Transverse colon (tissue), 4 donors: Measurements from ENCODE around the gene ISLR. TPM values are rescaled to one million over a fixed set of nuclear protein-coding genes. Genes with fewer than 3 reads are reported as not detected.
A peak's percentile ranks its signal among the peaks of the same experiment; 100 is the strongest.

Experiments
- DNase-seq: peaks from one replicate; pipeline ENCODE4 v3.0.0-alpha.2; 2019
- H3K27ac ChIP-seq, 4 donors: fragments of 200-600 bp; sonication (generic); 2 replicates each; pipeline ENCODE4 v1.5.1; 2016 to 2018; ENCODE audit warnings: inconsistent platforms in 4 of 4
- H3K27me3 ChIP-seq: fragments of 200-600 bp; sonication (generic); 2 replicates; pipeline ENCODE4 v1.5.1; 2017; ENCODE audit warnings: inconsistent platforms
- H3K36me3 ChIP-seq, 4 donors: fragments of 200-600 bp; sonication (generic); 2 replicates each; pipeline ENCODE4 v1.5.1; 2017 to 2019; ENCODE audit warnings: inconsistent platforms in 4 of 4
- H3K4me1 ChIP-seq, 4 donors: fragments of 200-600 bp; sonication (generic); 2 replicates each; pipeline ENCODE4 v1.5.1; 2017 to 2020; ENCODE audit warnings: inconsistent platforms in 4 of 4
- H3K4me3 ChIP-seq, 4 donors: fragments of 200-600 bp; sonication (generic); 1 replicate in 1 of 4; 2 replicates in 3 of 4; pipeline versions ENCODE4 v1.5.1 to v1.6.1; 2017 to 2019; ENCODE audit warnings: inconsistent platforms in 4 of 4
- H3K9me3 ChIP-seq, 2 donors: fragments of 200-600 bp; sonication (generic); 2 replicates each; pipeline ENCODE4 v1.5.1; 2017 to 2019; ENCODE audit warnings: inconsistent platforms in 2 of 2
- EP300 ChIP-seq: sonication (generic); formaldehyde crosslinking; IDR thresholded peaks from one replicate; pipeline ENCODE4 v1.6.1; 2017; ENCODE audit warnings: antibody characterized with exemption, low read depth
- POLR2A ChIP-seq: fragments of 450-650 bp; IDR thresholded peaks from one replicate; pipeline ENCODE4 v1.6.1; 2016; ENCODE audit warnings: antibody characterized with exemption, mild to moderate bottlenecking, moderate library complexity
- POLR2AphosphoS5 ChIP-seq, 3 donors: sonication (generic); formaldehyde crosslinking; IDR thresholded peaks; one replicate each; pipeline ENCODE4 v1.6.1; 2016; ENCODE audit warnings: antibody characterized with exemption in 3 of 3
- WGBS, 2 donors: methylation state at CpG; one replicate each; pipeline ENCODE4 v1.1.5; 2018; ENCODE audit warnings: low coverage in 1 of 2; 5-methylcytosine and 5-hydroxymethylcytosine counted together
- in situ Hi-C, 4 donors: fragments of 200-750 bp; cut with MboI; loops; one replicate each; pipeline versions ENCODE4 v1.15.0 to v1.15.1; 2017; ENCODE audit warnings: low sequenced_read_pairs in 3 of 4, low pct_ligation_motif_present in 1 of 4, low pct_unique_long_range_greater_than_20kb in 1 of 4
- intact Hi-C: fragments of 100-400 bp; cut with DNase I; formaldehyde crosslinking; loops from one replicate; pipeline ENCODE4 v1.15.1; 2023; ENCODE audit warnings: low total_unique reads
- total RNA-seq, 4 donors: library from RNA; depleted of rRNA; stranded (reverse); fragments of >200 nt; gene quantifications; one replicate each; pipeline ENCODE4 v1.1.0, GENCODE V29; 2016
- TF ChIP-seq, protein P1 (sequence below), 5 experiments: fragments of 200-600 bp in 3 of 5; fragments of 450-650 bp in 2 of 5; sonication (generic) in 3 of 5; IDR thresholded peaks; 1 replicate in 2 of 5; 2 replicates in 3 of 5; pipeline ENCODE4 v1.5.1; 2016 to 2017; ENCODE audit warnings: antibody characterized with exemption in 5 of 5, inconsistent platforms in 3 of 5, mild to moderate bottlenecking in 2 of 5, moderate library complexity in 1 of 5

Gene ISLR
- total RNA-seq, 4 donors from 2014 or later: 18.8 to 191 (median 25.5) TPM

GRCh38 chr15:74174958-74175253, 1.4 kb downstream of the ISLR start:
- in situ Hi-C loops: no loop called here
- intact Hi-C loops: no loop called here
- WGBS, 2 donors: 86% methylated on average over 14 of the region's 14 CpGs; no CpG with 5 or more reads in 1 of the 2 donors
- Histone ChIP-seq H3K27ac (peak overlapping the region; percentile 76 to 92 (median 76)), H3K4me1 (peaks cover 6 to 33% (median 8%) of the 10 kb centered on the region in 4 donors), H3K27me3 (no peaks in the 10 kb centered on the region), H3K36me3 (no peaks in the 10 kb centered on the region), H3K9me3 (no peaks in the 10 kb centered on the region), H3K4me3 (peak overlapping the region in 3 of 4 donors; percentile 14 to 34 (median 17))
- no peak for DNase-seq
- TF ChIP-seq, protein P1, sequence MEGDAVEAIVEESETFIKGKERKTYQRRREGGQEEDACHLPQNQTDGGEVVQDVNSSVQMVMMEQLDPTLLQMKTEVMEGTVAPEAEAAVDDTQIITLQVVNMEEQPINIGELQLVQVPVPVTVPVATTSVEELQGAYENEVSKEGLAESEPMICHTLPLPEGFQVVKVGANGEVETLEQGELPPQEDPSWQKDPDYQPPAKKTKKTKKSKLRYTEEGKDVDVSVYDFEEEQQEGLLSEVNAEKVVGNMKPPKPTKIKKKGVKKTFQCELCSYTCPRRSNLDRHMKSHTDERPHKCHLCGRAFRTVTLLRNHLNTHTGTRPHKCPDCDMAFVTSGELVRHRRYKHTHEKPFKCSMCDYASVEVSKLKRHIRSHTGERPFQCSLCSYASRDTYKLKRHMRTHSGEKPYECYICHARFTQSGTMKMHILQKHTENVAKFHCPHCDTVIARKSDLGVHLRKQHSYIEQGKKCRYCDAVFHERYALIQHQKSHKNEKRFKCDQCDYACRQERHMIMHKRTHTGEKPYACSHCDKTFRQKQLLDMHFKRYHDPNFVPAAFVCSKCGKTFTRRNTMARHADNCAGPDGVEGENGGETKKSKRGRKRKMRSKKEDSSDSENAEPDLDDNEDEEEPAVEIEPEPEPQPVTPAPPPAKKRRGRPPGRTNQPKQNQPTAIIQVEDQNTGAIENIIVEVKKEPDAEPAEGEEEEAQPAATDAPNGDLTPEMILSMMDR (IDR thresholded peaks at IDR 0.05): no peak

- intact Hi-C loops (no loop called here), in situ Hi-C loops (no loop called here)
- H3K36me3 ChIP-seq: no peaks in the 10 kb centered on the region
- H3K27ac ChIP-seq: peak overlapping the region in 1 of 4 donors; percentile 92
- peaks cover 6 to 35% (median 9%) of the 10 kb centered on the region in 4 donors for H3K4me1 ChIP-seq
- H3K4me3 ChIP-seq: no peak overlapping the region
- H3K9me3 ChIP-seq: no peaks in the 10 kb centered on the region
- TF ChIP-seq, protein P1 (IDR thresholded peaks at IDR 0.05): no peak
- TF ChIP-seq POLR2AphosphoS5 (IDR thresholded peaks at IDR 0.05) (no peak), POLR2A (no peak), EP300 (no peak)
- no peak for DNase-seq
- WGBS, 2 donors: 90 to 94% methylated on average over 2 to 40 of the region's 45 CpGs
- H3K27me3 ChIP-seq: no peaks in the 10 kb centered on the region
Observed at GRCh38 chr15:74175271-74176191, 2.0 kb downstream of the ISLR start.

GRCh38 chr15:74176262-74177214, 3.0 kb downstream of the ISLR start:
- Histone ChIP-seq H3K4me3 (no peak overlapping the region), H3K4me1 (peaks cover 6 to 35% (median 10%) of the 10 kb centered on the region in 4 donors), H3K27ac (peak overlapping the region in 1 of 4 donors; percentile 37), H3K9me3 (no peaks in the 10 kb centered on the region), H3K36me3 (no peaks in the 10 kb centered on the region), H3K27me3 (no peaks in the 10 kb centered on the region)
- intact Hi-C loops (no loop called here), in situ Hi-C loops (no loop called here)
- TF ChIP-seq, protein P1 (IDR thresholded peaks at IDR 0.05): no peak
- no peak for TF ChIP-seq POLR2A
- no peak for TF ChIP-seq POLR2AphosphoS5 (IDR thresholded peaks at IDR 0.05)
- TF ChIP-seq EP300: no peak
- DNase-seq: no peak
- WGBS, 2 donors: 81 to 86% methylated on average over 4 to 10 of the region's 10 CpGs
